Mesendoderm (in vitro differentiated cells): ENCODE results near the gene ANKRD12.

ENCODE experiments used
- DNase-seq: peaks from one replicate; pipeline ENCODE4 v3.0.0; 2013
- H2AK5ac ChIP-seq: 2 replicates; pipeline ENCODE4 v1.6.1; 2013; ENCODE audit warnings: low read length, inconsistent platforms
- H2BK120ac ChIP-seq: 2 replicates; pipeline ENCODE4 v1.6.1; 2013; ENCODE audit warnings: low read depth, mild to moderate bottlenecking, low read length, moderate library complexity, mixed read lengths
- H2BK15ac ChIP-seq: replicated peaks from 2 replicates; pipeline ENCODE4 v1.6.1; 2013; ENCODE audit warnings: low read depth, mild to moderate bottlenecking, moderate library complexity
- H2BK5ac ChIP-seq: 2 replicates; pipeline ENCODE4 v1.6.1; 2013; ENCODE audit warnings: low read length, inconsistent platforms
- H3K18ac ChIP-seq: 2 replicates; pipeline ENCODE4 v1.6.1; 2013; ENCODE audit warnings: mild to moderate bottlenecking, low read length, mixed read lengths
- H3K23ac ChIP-seq: one replicate; pipeline ENCODE4 v1.6.1; 2013; ENCODE audit warnings: low read length
- H3K27ac ChIP-seq: 2 replicates; pipeline ENCODE4 v1.5.1; 2013; ENCODE audit warnings: low read depth, mild to moderate bottlenecking, inconsistent platforms, low read length, moderate library complexity
- H3K27me3 ChIP-seq: 2 replicates; pipeline ENCODE4 v1.6.1; 2013; ENCODE audit warnings: low read length, control low read depth, mild to moderate bottlenecking, inconsistent platforms; ENCODE audit not compliant: insufficient read depth, poor library complexity
- H3K36me3 ChIP-seq: 2 replicates; pipeline ENCODE4 v1.6.1; 2013; ENCODE audit warnings: low read length, inconsistent platforms; ENCODE audit not compliant: control insufficient read depth, insufficient read depth
- H3K4ac ChIP-seq: one replicate; pipeline ENCODE4 v1.6.1; 2013; ENCODE audit warnings: low read depth, mild to moderate bottlenecking, low read length, moderate library complexity
- H3K4me1 ChIP-seq: 2 replicates; pipeline ENCODE4 v1.6.1; 2013; ENCODE audit warnings: low read depth, low read length, inconsistent platforms; ENCODE audit not compliant: control insufficient read depth
- H3K4me2 ChIP-seq: 2 replicates; pipeline ENCODE4 v1.6.1; 2013; ENCODE audit warnings: low read length
- H3K4me3 ChIP-seq: 2 replicates; pipeline ENCODE4 v1.5.1; 2013; ENCODE audit warnings: mild to moderate bottlenecking, low read length
- H3K56ac ChIP-seq: one replicate; pipeline ENCODE4 v1.6.1; 2013; ENCODE audit warnings: low read length
- H3K79me1 ChIP-seq: 2 replicates; pipeline ENCODE4 v1.6.1; 2013; ENCODE audit warnings: low read length, inconsistent platforms
- H3K79me2 ChIP-seq: 2 replicates; pipeline ENCODE4 v1.6.1; 2013; ENCODE audit warnings: mild to moderate bottlenecking, low read length; ENCODE audit not compliant: control insufficient read depth, insufficient read depth
- H3K9ac ChIP-seq: 2 replicates; pipeline ENCODE4 v1.6.1; 2013; ENCODE audit warnings: low read length, inconsistent platforms
- H4K5ac ChIP-seq: one replicate; pipeline ENCODE4 v1.6.1; 2013; ENCODE audit warnings: low read length
- H4K8ac ChIP-seq: one replicate; pipeline ENCODE4 v1.6.1; 2013; ENCODE audit warnings: low read depth, mild to moderate bottlenecking, control low read depth, low read length, moderate library complexity
- WGBS: extraction: QIAGEN DNeasy Blood & Tissue Kit; methylation state at CpG from one replicate; pipeline ENCODE4 v1.1.7; 2013; ENCODE audit warnings: low lambda C conversion rate, missing lambda C conversion rate; ENCODE audit not compliant: insufficient coverage; ENCODE audit errors: extremely low coverage; 5-methylcytosine and 5-hydroxymethylcytosine counted together

The ANKRD12 gene

DNA sequence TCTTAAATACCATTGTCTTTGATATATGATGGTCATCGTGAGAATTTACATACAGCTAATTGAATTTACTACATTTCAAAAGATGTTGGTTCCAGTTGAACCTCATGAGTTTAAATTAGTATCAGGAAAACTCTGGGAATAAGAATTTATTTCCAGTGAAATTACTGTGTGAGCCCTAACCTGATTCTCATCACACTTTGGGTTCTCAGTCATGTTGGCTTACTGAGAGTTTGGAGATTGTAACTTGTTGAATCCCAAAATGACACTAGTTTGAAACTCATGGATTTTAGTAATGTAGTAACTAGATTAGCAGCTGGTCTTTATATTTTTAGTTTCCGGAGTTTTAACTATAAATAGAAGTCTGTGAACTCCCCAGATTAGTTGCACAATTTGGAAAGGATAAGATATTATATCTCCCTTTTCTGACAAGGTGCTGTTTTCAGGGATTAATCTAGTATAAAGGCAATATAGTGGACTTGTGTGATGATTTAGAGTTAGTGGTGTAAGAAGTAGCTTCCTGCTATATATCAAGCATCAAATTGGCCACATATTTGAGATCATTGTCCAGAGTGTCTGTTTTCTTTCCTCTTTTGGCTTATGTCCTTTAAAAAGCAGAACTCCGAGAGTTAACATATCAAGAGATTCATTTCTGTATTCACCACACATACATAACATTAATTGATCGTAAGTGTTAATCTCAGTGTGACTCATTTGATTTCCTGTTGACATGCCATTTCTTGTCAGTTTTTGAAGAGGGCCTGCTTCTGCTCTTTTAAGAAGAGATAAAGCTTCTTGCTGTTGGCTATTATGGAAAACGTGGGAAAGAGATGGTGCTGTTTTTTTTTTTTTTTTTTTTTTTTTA is 18.4 kb upstream of the ANKRD12 start:
- WGBS, result no CpG with 5 or more reads among the region's 5 CpGs

DNA sequence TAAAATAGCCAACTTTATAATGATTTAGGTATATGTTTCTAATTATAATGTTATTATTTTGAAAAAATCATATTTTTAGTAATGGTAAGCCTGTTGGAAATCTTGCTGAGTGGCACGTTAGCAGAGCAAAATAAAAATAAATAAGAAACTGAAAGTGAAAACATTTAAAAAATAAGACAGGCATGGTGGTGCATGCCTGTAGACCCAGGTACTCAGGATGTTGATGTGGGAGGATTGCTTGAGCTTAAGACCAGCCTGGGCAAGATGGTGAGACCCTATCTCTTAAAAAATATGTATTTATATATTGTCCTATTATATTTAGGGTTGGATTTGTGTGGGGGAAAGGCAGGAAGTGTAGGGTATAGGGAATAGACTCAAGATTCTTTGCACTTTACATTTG is 15.8 kb upstream of the ANKRD12 start:
- Histone ChIP-seq H3K56ac (no peak overlapping the region), H3K4me1 (no peaks in the 10 kb centered on the region)

More for the DNA sequence above, 18.4 kb upstream of the ANKRD12 start:
- Histone ChIP-seq H3K9ac (no peak overlapping the region), H3K4me1 (no peaks in the 10 kb centered on the region), H3K79me2 (peaks cover 15% of the 10 kb centered on the region), H4K8ac (no peak overlapping the region), H2AK5ac (no peak overlapping the region), H3K4ac (no peak overlapping the region), H2BK15ac (no peak overlapping the region), H3K27me3 (no peaks in the 10 kb centered on the region), H3K18ac (no peak overlapping the region), H4K5ac (no peak overlapping the region), H3K56ac (no peak overlapping the region), H3K23ac (no peak overlapping the region), H3K79me1 (peaks cover 2% of the 10 kb centered on the region), H3K36me3 (no peaks in the 10 kb centered on the region), H2BK5ac (no peak overlapping the region), H3K4me3 (no peak overlapping the region), H2BK120ac (no peak overlapping the region), H3K4me2 (no peak overlapping the region), H3K27ac (no peak overlapping the region)
- DNase-seq, result no peak

GRCh38 chr18:9123520-9123919 is 13.1 kb upstream of the ANKRD12 start:
- H3K4me3 ChIP-seq, result no peak overlapping the region
- no peak overlapping the region for H3K9ac ChIP-seq
- H3K23ac ChIP-seq, result no peak overlapping the region
- no peaks in the 10 kb centered on the region for H3K4me1 ChIP-seq
- no peak overlapping the region for H3K18ac ChIP-seq
- no peak overlapping the region for H3K56ac ChIP-seq
- no peak overlapping the region for H3K4me2 ChIP-seq
- no peak overlapping the region for H2AK5ac ChIP-seq
- no CpG with 5 or more reads among the region's 2 CpGs for WGBS
- peaks cover 4% of the 10 kb centered on the region for H3K79me1 ChIP-seq
- H3K27ac ChIP-seq, result no peak overlapping the region
- H2BK15ac ChIP-seq, result no peak overlapping the region
- H4K8ac ChIP-seq, result no peak overlapping the region
- H2BK120ac ChIP-seq, result no peak overlapping the region
- no peak overlapping the region for H2BK5ac ChIP-seq
- no peak for DNase-seq
- H3K79me2 ChIP-seq, result no peaks in the 10 kb centered on the region
- H3K27me3 ChIP-seq, result no peaks in the 10 kb centered on the region
- peaks cover 4% of the 10 kb centered on the region for H3K36me3 ChIP-seq
- no peak overlapping the region for H4K5ac ChIP-seq
- no peak overlapping the region for H3K4ac ChIP-seq

More for the DNA sequence above, 15.8 kb upstream of the ANKRD12 start:
- no peak overlapping the region for H3K4me2 ChIP-seq
- H3K79me2 ChIP-seq, result peaks cover 6% of the 10 kb centered on the region
- no peak overlapping the region for H3K4me3 ChIP-seq
- H4K8ac ChIP-seq, result no peak overlapping the region
- no CpG with 5 or more reads among the region's 1 CpG for WGBS
- H2BK15ac ChIP-seq, result no peak overlapping the region
- H4K5ac ChIP-seq, result no peak overlapping the region
- H3K36me3 ChIP-seq, result peaks cover 4% of the 10 kb centered on the region
- H3K9ac ChIP-seq, result no peak overlapping the region
- no peak overlapping the region for H3K23ac ChIP-seq
- H3K27me3 ChIP-seq, result no peaks in the 10 kb centered on the region
- no peak for DNase-seq
- H3K4ac ChIP-seq, result no peak overlapping the region
- no peak overlapping the region for H3K27ac ChIP-seq
- H2BK120ac ChIP-seq, result no peak overlapping the region
- H2BK5ac ChIP-seq, result no peak overlapping the region
- peaks cover 6% of the 10 kb centered on the region for H3K79me1 ChIP-seq
- H3K18ac ChIP-seq, result no peak overlapping the region
- no peak overlapping the region for H2AK5ac ChIP-seq

- Histone ChIP-seq H3K4ac (no peak overlapping the region), H3K79me2 (no peaks in the 10 kb centered on the region), H3K18ac (no peak overlapping the region), H3K27ac (no peak overlapping the region), H3K79me1 (peaks cover 4% of the 10 kb centered on the region), H3K23ac (no peak overlapping the region), H2BK5ac (no peak overlapping the region), H2BK120ac (no peak overlapping the region), H3K56ac (no peak overlapping the region), H3K4me1 (no peaks in the 10 kb centered on the region), H3K4me2 (no peak overlapping the region), H3K27me3 (no peaks in the 10 kb centered on the region), H4K5ac (no peak overlapping the region), H3K36me3 (peaks cover 6% of the 10 kb centered on the region), H3K4me3 (no peak overlapping the region), H3K9ac (no peak overlapping the region), H4K8ac (no peak overlapping the region), H2AK5ac (no peak overlapping the region), H2BK15ac (no peak overlapping the region)
- DNase-seq, result no peak
- WGBS, result no CpG with 5 or more reads among the region's 1 CpG
Observed at GRCh38 chr18:9124824-9125223, 11.8 kb upstream of the ANKRD12 start.

DNA sequence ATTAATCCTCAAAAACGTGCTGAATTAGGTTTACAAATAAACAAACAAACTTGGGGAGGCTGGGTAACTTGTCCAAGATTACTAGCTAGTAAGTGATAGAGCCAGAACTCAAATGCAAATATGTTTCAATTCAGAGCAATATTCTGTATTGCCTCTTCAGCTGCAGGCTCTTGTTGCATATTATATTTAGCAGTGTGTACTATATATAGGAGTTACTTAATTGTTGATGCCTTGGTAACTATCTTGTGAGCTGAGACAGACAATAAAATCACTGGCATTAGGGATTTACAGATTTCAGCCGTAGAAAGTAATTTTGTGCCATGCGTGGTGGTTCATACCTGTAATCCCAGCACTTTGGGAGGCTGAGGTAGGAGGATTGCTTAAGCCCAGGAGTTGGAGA is 10.2 kb upstream of the ANKRD12 start:
- no peak overlapping the region for H3K4me3 ChIP-seq
- no peaks in the 10 kb centered on the region for H3K79me2 ChIP-seq
- no peak overlapping the region for H2BK5ac ChIP-seq
- H3K4me1 ChIP-seq, result no peaks in the 10 kb centered on the region
- no CpG with 5 or more reads among the region's 3 CpGs for WGBS
- no peak for DNase-seq
- H2BK15ac ChIP-seq, result no peak overlapping the region
- H3K56ac ChIP-seq, result no peak overlapping the region
- H3K27ac ChIP-seq, result no peak overlapping the region
- no peak overlapping the region for H3K9ac ChIP-seq
- H3K27me3 ChIP-seq, result no peaks in the 10 kb centered on the region
- no peak overlapping the region for H3K4ac ChIP-seq
- H2BK120ac ChIP-seq, result no peak overlapping the region
- no peak overlapping the region for H3K23ac ChIP-seq
- H4K8ac ChIP-seq, result no peak overlapping the region
- peaks cover 6% of the 10 kb centered on the region for H3K36me3 ChIP-seq
- no peak overlapping the region for H4K5ac ChIP-seq
- H3K79me1 ChIP-seq, result peaks cover 4% of the 10 kb centered on the region
- no peak overlapping the region for H3K4me2 ChIP-seq
- no peak overlapping the region for H3K18ac ChIP-seq
- no peak overlapping the region for H2AK5ac ChIP-seq

DNA sequence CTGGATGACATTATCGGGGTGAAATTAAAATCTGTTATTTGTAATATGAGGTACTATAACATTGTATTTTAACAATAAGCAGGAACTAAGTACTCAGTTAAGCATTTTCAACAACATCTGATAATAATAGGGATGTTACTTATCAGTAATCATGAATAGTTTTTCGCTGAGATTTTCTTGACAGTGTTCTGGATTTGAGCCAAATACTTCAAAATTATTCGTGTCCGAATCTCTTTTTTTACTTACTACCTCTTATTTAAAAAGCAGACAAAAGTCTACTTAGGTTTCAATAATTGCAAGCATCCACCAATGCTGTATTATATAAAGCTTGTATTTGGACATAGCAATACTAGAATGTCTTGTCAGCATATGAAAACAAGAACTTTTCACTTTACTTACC is 6.4 kb upstream of the ANKRD12 start:
- Histone ChIP-seq H3K36me3 (peaks cover 2% of the 10 kb centered on the region), H3K27ac (no peak overlapping the region)

More for the DNA sequence above, 6.4 kb upstream of the ANKRD12 start:
- Histone ChIP-seq H3K4me1 (no peaks in the 10 kb centered on the region), H3K56ac (no peak overlapping the region), H3K4me2 (no peak overlapping the region), H2BK15ac (no peak overlapping the region), H2BK120ac (no peak overlapping the region), H4K8ac (no peak overlapping the region), H3K4ac (no peak overlapping the region), H3K9ac (no peak overlapping the region), H2BK5ac (no peak overlapping the region), H3K23ac (no peak overlapping the region), H3K79me1 (no peaks in the 10 kb centered on the region), H2AK5ac (no peak overlapping the region), H3K27me3 (no peaks in the 10 kb centered on the region), H3K18ac (no peak overlapping the region), H4K5ac (no peak overlapping the region), H3K4me3 (no peak overlapping the region), H3K79me2 (no peaks in the 10 kb centered on the region)
- WGBS, result no CpG with 5 or more reads among the region's 4 CpGs
- no peak for DNase-seq
